ENCODE results near the gene CAPS2. TPM values are rescaled to one million over a fixed set of nuclear protein-coding genes. Genes with fewer than 3 reads are reported as not detected.

CAPS2 gene
- total RNA-seq, 1 experiment from 2014 or later: 3.7 TPM

GRCh38 chr12:75337905-75338304 is 7.8 kb upstream of the CAPS2 start:
- no peak for DNase-seq (ENCODE audit: unreplicated experiment)
- no peaks in the 10 kb centered on the region for H3K36me3 Mint-ChIP-seq (ENCODE audit: insufficient read depth, unreplicated experiment)
- TF ChIP-seq, protein P1, sequence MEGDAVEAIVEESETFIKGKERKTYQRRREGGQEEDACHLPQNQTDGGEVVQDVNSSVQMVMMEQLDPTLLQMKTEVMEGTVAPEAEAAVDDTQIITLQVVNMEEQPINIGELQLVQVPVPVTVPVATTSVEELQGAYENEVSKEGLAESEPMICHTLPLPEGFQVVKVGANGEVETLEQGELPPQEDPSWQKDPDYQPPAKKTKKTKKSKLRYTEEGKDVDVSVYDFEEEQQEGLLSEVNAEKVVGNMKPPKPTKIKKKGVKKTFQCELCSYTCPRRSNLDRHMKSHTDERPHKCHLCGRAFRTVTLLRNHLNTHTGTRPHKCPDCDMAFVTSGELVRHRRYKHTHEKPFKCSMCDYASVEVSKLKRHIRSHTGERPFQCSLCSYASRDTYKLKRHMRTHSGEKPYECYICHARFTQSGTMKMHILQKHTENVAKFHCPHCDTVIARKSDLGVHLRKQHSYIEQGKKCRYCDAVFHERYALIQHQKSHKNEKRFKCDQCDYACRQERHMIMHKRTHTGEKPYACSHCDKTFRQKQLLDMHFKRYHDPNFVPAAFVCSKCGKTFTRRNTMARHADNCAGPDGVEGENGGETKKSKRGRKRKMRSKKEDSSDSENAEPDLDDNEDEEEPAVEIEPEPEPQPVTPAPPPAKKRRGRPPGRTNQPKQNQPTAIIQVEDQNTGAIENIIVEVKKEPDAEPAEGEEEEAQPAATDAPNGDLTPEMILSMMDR (IDR thresholded peaks at IDR 0.05; ENCODE audit: unreplicated experiment): no peak
- intact Hi-C loops (cut with micrococcal nuclease): no loop called here
- no peak overlapping the region for H3K27ac Mint-ChIP-seq (ENCODE audit: low read depth, unreplicated experiment)
- H3K27me3 Mint-ChIP-seq (ENCODE audit: insufficient read depth, unreplicated experiment): no peaks in the 10 kb centered on the region
- no TSS peak for BruUV-seq (replicated peaks)
- H3K9me3 Mint-ChIP-seq (ENCODE audit: unreplicated experiment): no peaks in the 10 kb centered on the region
- peaks cover 8% of the 10 kb centered on the region for H3K4me1 Mint-ChIP-seq (ENCODE audit: insufficient read depth, unreplicated experiment)
- ChIA-PET CTCF (no interaction called here), POLR2A (no interaction called here)
- H3K4me3 Mint-ChIP-seq (ENCODE audit: unreplicated experiment): no peak overlapping the region

- peaks cover 8% of the 10 kb centered on the region for H3K4me1 Mint-ChIP-seq (ENCODE audit: insufficient read depth, unreplicated experiment)
- H3K36me3 Mint-ChIP-seq (ENCODE audit: insufficient read depth, unreplicated experiment): no peaks in the 10 kb centered on the region
- DNase-seq (ENCODE audit: unreplicated experiment): peak; percentile 88
- H3K27ac Mint-ChIP-seq (ENCODE audit: low read depth, unreplicated experiment): peak within 1 kb of the TSS; percentile 33
- H3K27me3 Mint-ChIP-seq (ENCODE audit: insufficient read depth, unreplicated experiment): no peaks in the 10 kb centered on the region
- POLR2A ChIA-PET: interaction anchor here (0.7 to 1.6 kb wide), 7 partner anchors 56 to 177 kb away, joined by 3 to 16 read pairs (median 3); partner anchors contain the start of genes GLIPR1L2 and KRR1
- TF ChIP-seq, protein P1 (IDR thresholded peaks at IDR 0.05; ENCODE audit: unreplicated experiment): peak; percentile 91
- H3K9me3 Mint-ChIP-seq (ENCODE audit: unreplicated experiment): no peaks in the 10 kb centered on the region
- H3K4me3 Mint-ChIP-seq (ENCODE audit: unreplicated experiment): peak within 1 kb of the TSS; percentile 77
- CTCF ChIA-PET: interaction anchor here (0.6 to 4.3 kb wide), 20 partner anchors 8 to 1463 kb away, joined by 3 to 21 read pairs (median 4); partner anchors contain the start of genes GLIPR1L2 and KRR1
- no TSS peak for BruUV-seq (replicated peaks)
- intact Hi-C loops (cut with micrococcal nuclease): loop anchor here (1.0 kb wide), 2 partner anchors 57 to 171 kb away; partner anchors contain the start of gene GLIPR1L2
These were observed 4.4 kb upstream of the CAPS2 start, which contains the start of gene GLIPR1L1 for GRCh38 chr12:75334384-75335030. TSS of gene GLIPR1L1 (plus strand) at chr12:75334670. CDS start at chr12:75334729, 59 bp downstream.

- CTCF ChIA-PET: interaction anchor here (0.6 to 1.4 kb wide), 2 partner anchors 178 to 179 kb away, joined by 3 to 4 read pairs; no protein-coding TSS in a partner anchor
These were observed 2.5 kb downstream of the CAPS2 start for GRCh38 chr12:75327642-75328041.

GRCh38 chr12:75323663-75324062 is 6.5 kb downstream of the CAPS2 start:
- intact Hi-C loops (cut with micrococcal nuclease): no loop called here
- TF ChIP-seq, protein P1 (IDR thresholded peaks at IDR 0.05; ENCODE audit: unreplicated experiment): no peak
- Mint-ChIP-seq H3K27me3 (ENCODE audit: insufficient read depth, unreplicated experiment) (no peaks in the 10 kb centered on the region), H3K27ac (ENCODE audit: low read depth, unreplicated experiment) (no peak overlapping the region), H3K4me1 (ENCODE audit: insufficient read depth, unreplicated experiment) (no peaks in the 10 kb centered on the region), H3K36me3 (ENCODE audit: insufficient read depth, unreplicated experiment) (no peaks in the 10 kb centered on the region), H3K9me3 (ENCODE audit: unreplicated experiment) (no peaks in the 10 kb centered on the region), H3K4me3 (ENCODE audit: unreplicated experiment) (no peak overlapping the region)
- ChIA-PET POLR2A (no interaction called here), CTCF (interaction anchor here (1.2 kb wide), 1 partner anchor 10 kb away, joined by 3 read pairs; no protein-coding TSS in a partner anchor)
- DNase-seq (ENCODE audit: unreplicated experiment): no peak
- BruUV-seq (replicated peaks): no TSS peak

More at GRCh38 chr12:75327642-75328041, 2.5 kb downstream of the CAPS2 start:
- TF ChIP-seq, protein P1 (IDR thresholded peaks at IDR 0.05; ENCODE audit: unreplicated experiment): no peak
- H3K9me3 Mint-ChIP-seq (ENCODE audit: unreplicated experiment): no peaks in the 10 kb centered on the region
- H3K27ac Mint-ChIP-seq (ENCODE audit: low read depth, unreplicated experiment): no peak overlapping the region
- no TSS peak for BruUV-seq (replicated peaks)
- no peaks in the 10 kb centered on the region for H3K36me3 Mint-ChIP-seq (ENCODE audit: insufficient read depth, unreplicated experiment)
- POLR2A ChIA-PET: no interaction called here
- intact Hi-C loops (cut with micrococcal nuclease): no loop called here
- H3K27me3 Mint-ChIP-seq (ENCODE audit: insufficient read depth, unreplicated experiment): no peaks in the 10 kb centered on the region
- H3K4me3 Mint-ChIP-seq (ENCODE audit: unreplicated experiment): no peak overlapping the region
- H3K4me1 Mint-ChIP-seq (ENCODE audit: insufficient read depth, unreplicated experiment): no peaks in the 10 kb centered on the region
- no peak for DNase-seq (ENCODE audit: unreplicated experiment)

All from MCF 10A (cell line).